GM21717 (cell line): ENCODE data around the gene TSPAN5.
A peak's percentile ranks its signal among the peaks of the same experiment; 100 is the strongest.

Experiments
- ATAC-seq: cut with Tn5 transposase; IDR thresholded peaks from one replicate; pipeline ENCODE4 v1.9.1; 2021; ENCODE audit warnings: mild to moderate bottlenecking, moderate library complexity; ENCODE audit not compliant: unreplicated experiment

TSPAN5 gene

GRCh38 chr4:98673978-98674377 lies 15.6 kb upstream of the TSPAN5 start:
- no peak for ATAC-seq

DNA sequence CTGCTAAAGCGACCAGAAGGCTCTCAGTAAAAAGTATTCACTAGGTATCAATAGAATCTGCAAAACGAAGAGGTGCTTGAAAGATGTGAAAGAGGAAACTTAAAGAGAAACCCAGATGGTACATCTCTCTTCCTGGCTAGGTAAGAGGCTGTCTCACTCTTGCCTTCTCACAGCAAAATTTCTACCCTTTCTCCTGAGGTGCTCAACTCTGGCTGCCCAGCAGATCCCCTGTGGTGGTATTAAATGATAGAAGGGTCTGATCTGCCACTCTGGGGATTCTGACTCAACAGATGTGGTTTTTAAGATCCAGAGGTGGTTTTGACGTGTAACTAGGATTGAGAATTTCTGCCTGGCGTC lies 14.9 kb upstream of the TSPAN5 start:
- ATAC-seq: no peak

DNA sequence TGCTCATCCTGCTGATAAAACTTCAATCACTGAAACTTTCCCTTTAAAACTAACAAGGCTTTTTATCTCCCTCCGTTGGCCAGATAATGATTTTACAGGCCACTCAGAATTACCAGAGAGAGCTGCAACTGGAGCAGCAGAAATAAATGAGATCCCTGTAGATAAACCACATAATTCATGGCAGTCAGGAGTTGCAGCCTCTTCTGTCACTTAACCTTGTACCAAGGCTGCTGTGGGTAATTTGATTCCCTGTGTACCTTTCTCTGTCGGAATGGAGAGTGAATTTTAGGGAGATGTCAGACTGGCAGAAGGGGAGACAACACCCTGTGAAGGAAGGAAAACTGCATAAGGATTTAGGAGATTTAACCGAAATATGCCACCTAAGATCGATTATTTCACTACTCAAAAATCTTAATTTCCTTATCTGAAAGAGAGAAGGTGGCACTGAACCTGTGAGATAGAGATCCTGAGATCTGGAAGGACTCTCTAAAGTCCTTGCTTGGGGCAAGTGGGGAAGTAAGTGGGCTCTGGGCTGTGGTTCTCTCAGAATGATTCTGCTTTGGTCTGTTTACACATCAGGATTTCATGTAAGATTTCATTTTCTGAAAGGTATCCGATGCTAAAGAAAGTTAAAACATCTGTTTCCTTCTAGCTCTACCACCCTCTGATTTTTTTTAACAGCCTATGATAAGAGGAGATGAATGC lies 14.3 kb upstream of the TSPAN5 start:
- no peak for ATAC-seq

- no peak for ATAC-seq
These were observed 12.7 kb upstream of the TSPAN5 start for GRCh38 chr4:98671131-98671530.

DNA sequence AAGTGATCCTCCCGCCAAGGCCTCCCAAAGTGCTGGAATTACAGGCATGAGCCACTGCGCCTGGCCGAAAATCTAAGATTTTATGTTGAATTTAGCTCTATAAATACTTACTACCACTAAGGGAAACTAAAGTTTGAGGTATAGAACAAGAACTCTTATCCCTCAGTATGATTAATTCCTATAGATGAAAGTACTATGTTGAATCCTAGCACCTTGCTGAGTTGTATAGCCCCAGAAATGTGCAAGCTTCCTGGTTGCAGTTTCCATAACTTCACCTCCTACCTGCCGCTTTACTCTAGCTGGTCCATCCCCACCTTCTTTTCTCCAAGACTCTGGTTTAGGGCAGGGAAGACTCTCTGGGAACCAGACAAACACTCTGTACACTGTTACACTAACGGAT lies 11.8 kb upstream of the TSPAN5 start:
- ATAC-seq: no peak

- no peak for ATAC-seq
These were observed 11.2 kb upstream of the TSPAN5 start for GRCh38 chr4:98669577-98669976.

- ATAC-seq: no peak
These were observed 6.5 kb upstream of the TSPAN5 start for GRCh38 chr4:98664959-98665358.

DNA sequence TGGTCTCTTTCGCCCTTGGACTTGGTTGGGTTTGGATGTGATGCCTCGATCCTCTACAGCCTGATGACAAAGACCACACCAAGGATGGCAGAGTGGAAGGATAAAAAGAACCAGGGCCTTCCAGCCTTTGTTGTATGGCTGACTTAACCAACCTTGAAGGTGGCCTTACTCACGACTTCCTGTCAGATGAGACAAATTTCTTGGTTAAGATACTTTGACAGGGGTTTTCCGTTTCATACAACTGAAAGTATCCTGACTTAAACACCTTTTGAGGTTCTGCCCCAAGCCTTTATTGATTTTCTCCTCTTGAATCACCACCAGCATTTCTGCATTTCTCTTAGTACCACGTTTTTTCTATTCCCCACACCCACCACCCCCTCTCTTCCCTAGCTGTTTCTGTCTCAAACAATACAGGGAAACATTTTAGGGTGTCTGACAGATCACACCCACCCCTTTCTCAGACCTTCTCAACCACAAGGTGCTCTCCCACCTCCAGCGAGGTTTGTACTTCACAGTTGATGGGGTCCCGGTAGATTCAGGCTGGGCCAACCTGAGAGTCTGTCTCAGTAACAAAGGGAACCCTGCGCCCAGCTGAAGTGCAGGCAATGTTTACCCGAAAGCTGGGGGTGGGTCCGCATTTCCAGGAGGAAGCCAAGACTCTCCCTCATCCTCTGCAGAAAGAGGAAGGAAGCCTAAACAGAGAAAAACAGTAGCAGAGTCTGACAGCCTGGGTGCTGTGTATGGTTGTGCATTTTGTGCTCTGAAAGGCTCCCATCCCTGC lies 5.0 kb upstream of the TSPAN5 start:
- peak; percentile 74 for ATAC-seq

DNA sequence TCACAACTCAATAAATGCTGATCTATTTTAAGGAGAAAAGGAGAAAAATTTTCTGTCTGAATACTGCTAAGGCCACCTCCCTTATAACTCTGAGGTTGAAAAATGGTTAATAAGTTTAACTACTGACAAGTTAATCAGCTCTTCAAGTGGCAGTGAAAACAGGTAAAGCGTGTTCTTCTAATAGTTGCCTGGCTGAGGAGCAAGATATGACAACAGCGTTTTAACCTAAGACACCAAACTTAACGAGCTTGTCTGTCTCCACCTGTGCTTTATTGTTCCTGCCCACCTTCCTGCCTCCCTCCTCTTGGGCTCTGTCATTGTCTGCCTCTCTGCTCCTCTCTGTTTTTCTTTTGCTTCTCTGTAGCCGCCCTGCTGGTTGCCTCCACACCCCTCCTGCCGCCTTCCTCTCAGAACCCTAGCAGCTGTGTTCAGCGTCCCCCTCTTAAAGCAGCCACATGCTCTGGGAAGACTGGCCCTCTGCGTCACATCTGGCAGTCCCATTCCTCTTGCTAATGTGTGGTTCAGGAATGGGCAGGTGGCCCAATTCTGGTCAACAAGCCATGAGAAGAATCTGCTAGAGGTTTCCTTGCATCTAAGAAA lies 4.3 kb upstream of the TSPAN5 start:
- peak; percentile 15 for ATAC-seq

DNA sequence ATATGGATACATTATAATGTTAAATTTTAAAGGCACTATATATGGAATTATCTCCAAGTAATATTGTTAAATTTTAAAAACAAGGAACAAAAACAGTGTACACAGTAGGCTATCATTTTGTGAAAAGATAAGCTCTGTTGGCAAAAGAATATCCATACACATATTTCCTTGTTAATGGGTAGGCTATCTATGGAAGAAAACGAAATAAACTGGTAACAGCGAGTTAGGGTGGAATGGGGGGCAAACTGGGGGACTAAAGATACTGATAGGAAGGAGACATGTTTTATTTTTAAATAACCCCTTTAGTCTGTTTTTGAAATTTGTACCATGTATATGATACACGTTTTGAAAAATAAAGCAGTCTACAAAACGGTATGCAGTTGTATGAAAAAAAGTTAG lies 3.6 kb upstream of the TSPAN5 start:
- ATAC-seq: no peak

DNA sequence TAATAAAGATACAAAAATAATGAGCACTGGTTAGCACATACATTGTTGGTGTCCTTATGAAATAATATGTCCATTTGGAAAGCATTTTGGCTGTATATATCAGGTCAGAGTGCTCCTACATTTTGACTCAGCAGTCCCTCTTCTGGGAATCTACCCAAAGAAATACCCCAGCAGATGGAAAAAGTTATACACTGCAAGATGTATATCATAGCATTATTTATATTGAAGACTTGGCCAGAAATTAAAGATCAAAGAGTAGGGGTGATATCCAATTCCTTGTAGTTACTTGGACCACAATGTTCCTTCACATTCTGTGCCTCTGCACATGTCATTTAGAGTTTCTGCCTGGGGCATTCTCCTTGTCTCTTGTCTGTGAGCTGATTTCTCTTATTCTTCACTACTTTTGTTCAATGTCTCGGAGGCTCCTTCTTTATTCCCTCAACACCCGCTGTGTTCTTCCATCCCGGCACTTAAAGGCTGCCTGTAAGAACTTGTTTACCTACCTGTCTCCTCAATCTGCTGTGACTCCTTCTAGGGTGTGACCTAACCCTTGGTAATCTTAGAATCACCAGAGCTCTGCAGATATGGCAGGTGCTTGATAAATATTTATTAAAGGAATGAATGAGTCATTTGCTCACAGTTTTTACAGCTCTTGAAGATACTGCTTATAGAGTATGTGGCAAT lies 3.1 kb upstream of the TSPAN5 start:
- ATAC-seq: no peak

GRCh38 chr4:98659741-98660462 lies 1.5 kb upstream of the TSPAN5 start:
- no peak for ATAC-seq

DNA sequence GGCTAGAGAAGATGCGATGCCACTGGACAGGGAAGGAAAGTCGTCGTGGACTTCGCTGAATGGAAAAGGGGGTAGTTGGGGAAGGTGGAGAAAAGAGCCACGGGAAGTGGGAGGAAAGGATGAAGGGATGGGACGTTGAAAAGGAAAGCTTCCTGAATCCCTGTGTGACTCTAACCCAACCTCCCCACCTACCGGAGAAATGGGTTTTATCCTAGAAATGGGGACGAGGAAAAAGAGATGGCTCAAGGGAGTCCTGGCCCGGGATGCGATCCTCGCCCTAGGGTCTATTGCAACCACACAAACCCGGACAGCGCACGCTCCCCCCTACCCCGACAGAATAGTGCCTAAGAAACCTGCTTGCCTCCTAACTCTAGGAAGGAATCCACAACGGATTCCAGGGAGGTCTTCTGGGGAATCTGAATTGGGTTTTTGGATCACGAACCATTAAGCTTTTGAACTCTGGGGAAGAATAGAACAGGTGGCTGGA lies 738 bp upstream of the TSPAN5 start:
- ATAC-seq: no peak

DNA sequence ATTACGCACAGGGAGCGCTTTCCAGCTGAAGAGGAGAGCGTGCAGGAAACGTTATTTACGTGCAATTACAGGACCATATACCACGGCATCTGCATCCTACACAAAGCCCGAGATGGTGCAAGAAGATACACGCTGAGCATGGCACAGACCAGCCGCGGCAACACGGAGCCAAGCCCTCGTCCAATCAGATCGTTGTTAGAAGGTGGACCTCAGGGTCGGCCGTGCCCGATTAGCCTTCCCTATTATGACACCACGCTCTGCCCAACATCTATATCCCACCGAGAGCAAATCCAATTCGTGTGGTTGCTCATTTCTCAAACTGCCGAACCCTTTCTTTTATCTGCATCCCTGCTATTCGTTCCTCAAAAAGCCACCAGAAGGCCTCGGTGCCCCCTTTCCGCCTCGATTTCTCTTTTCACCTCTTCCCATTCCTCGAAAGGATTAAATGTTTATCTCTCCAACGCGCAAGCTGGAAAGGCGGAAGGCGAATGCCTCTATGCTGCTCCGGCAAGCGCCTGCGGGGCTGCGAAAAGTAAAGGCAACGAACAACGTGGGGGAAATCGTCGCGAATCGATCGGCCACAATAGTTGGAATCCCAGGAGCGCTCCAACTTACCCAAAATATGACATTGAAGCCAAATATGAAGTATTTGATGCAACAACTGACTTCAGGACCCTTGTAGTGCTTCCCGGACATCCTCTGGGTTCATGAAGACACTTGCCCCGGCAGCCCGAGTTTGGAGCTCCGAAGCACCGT lies 702 bp downstream of the TSPAN5 start:
- peak; percentile 21 for ATAC-seq

DNA sequence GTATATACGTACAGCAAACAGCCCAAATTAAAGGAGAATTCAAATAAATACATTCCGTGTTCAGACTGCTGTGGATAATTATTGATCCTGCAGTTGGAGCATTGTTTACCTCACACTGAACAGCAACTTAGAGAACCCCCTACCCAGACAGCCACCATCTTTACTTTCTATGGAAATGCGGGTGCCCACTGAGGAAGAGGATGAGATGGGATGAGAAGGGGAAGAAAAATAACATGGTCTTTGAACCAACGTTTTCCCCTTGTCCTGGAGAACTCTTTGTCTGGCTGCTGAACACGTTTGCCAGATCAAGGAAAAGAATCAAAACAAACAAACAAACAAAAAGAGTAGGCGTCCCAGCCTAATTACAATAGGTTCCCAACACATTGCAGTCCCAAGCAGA lies 1.5 kb downstream of the TSPAN5 start:
- ATAC-seq: no peak

- no peak for ATAC-seq
These were observed 2.0 kb downstream of the TSPAN5 start for GRCh38 chr4:98656443-98656842.

- no peak for ATAC-seq
These were observed 4.2 kb downstream of the TSPAN5 start for GRCh38 chr4:98653890-98654867.

- no peak for ATAC-seq
These were observed 5.4 kb downstream of the TSPAN5 start for GRCh38 chr4:98652996-98653395.

GRCh38 chr4:98648602-98649001 lies 9.8 kb downstream of the TSPAN5 start:
- ATAC-seq: no peak
